GM21390 (cell line): ENCODE results near the gene HSD17B12.
"Not testable (repeated sequence)": the region's sequence is repeated elsewhere in the genome, so short reads cannot be mapped to it uniquely, and the experiment has no call there.

Experiments
- ATAC-seq: cut with Tn5 transposase; IDR thresholded peaks from one replicate; pipeline ENCODE4 v1.9.1; 2021; ENCODE audit not compliant: unreplicated experiment

Gene HSD17B12

GRCh38 chr11:43738600-43739409 lies 58.3 kb downstream of the HSD17B12 start:
- no peak for ATAC-seq

GRCh38 chr11:43746670-43747069 lies 66.1 kb downstream of the HSD17B12 start:
- no peak for ATAC-seq

GRCh38 chr11:43747130-43747802 lies 66.7 kb downstream of the HSD17B12 start:
- no peak for ATAC-seq

- no peak for ATAC-seq
These were observed 67.6 kb downstream of the HSD17B12 start for GRCh38 chr11:43748095-43748494.

- no peak for ATAC-seq
These were observed 71.2 kb downstream of the HSD17B12 start for GRCh38 chr11:43751726-43752125.

- no peak for ATAC-seq
These were observed 76.0 kb downstream of the HSD17B12 start for GRCh38 chr11:43756575-43756974.

GRCh38 chr11:43758927-43759326 lies 78.4 kb downstream of the HSD17B12 start:
- ATAC-seq, result no peak

GRCh38 chr11:43760902-43761301 lies 80.4 kb downstream of the HSD17B12 start:
- no peak for ATAC-seq

GRCh38 chr11:43765194-43765593 lies 84.7 kb downstream of the HSD17B12 start:
- ATAC-seq, result no peak

GRCh38 chr11:43768654-43769053 lies 88.1 kb downstream of the HSD17B12 start:
- ATAC-seq, result not testable (repeated sequence)

GRCh38 chr11:43770173-43770572 lies 89.6 kb downstream of the HSD17B12 start:
- ATAC-seq, result no peak

GRCh38 chr11:43772733-43773132 lies 92.2 kb downstream of the HSD17B12 start:
- no peak for ATAC-seq

- ATAC-seq, result no peak
These were observed 94.2 kb downstream of the HSD17B12 start for GRCh38 chr11:43774786-43775185.

- no peak for ATAC-seq
These were observed 98.8 kb downstream of the HSD17B12 start for GRCh38 chr11:43779306-43779705.

GRCh38 chr11:43784301-43784700 lies 103.8 kb downstream of the HSD17B12 start:
- ATAC-seq, result no peak

- no peak for ATAC-seq
These were observed 104.3 kb downstream of the HSD17B12 start for GRCh38 chr11:43784866-43785265.

GRCh38 chr11:43785318-43785717 lies 104.8 kb downstream of the HSD17B12 start:
- no peak for ATAC-seq

- no peak for ATAC-seq
These were observed 105.5 kb downstream of the HSD17B12 start for GRCh38 chr11:43786016-43786415.

- no peak for ATAC-seq
These were observed 107.3 kb downstream of the HSD17B12 start for GRCh38 chr11:43787824-43788223.

GRCh38 chr11:43788421-43788820 lies 107.9 kb downstream of the HSD17B12 start:
- ATAC-seq, result no peak

- no peak for ATAC-seq
These were observed 109.3 kb downstream of the HSD17B12 start for GRCh38 chr11:43789700-43790443.

GRCh38 chr11:43790444-43790794 lies 109.9 kb downstream of the HSD17B12 start:
- ATAC-seq, result no peak
